Fibroblast of skin of right quadriceps (primary cell): ENCODE results near the gene MEGF8.
"Not testable (repeated sequence)": the region's sequence is repeated elsewhere in the genome, so short reads cannot be mapped to it uniquely, and the experiment has no call there.

ENCODE experiments used
- DNase-seq: peaks from one replicate; pipeline ENCODE4 v3.0.0-alpha.2; 2013

Gene MEGF8

GRCh38 chr19:42333975-42334696 is 8.7 kb downstream of the MEGF8 start:
- DNase-seq = no peak

- no peak for DNase-seq
These were observed 9.4 kb downstream of the MEGF8 start for GRCh38 chr19:42334697-42335373.

DNA sequence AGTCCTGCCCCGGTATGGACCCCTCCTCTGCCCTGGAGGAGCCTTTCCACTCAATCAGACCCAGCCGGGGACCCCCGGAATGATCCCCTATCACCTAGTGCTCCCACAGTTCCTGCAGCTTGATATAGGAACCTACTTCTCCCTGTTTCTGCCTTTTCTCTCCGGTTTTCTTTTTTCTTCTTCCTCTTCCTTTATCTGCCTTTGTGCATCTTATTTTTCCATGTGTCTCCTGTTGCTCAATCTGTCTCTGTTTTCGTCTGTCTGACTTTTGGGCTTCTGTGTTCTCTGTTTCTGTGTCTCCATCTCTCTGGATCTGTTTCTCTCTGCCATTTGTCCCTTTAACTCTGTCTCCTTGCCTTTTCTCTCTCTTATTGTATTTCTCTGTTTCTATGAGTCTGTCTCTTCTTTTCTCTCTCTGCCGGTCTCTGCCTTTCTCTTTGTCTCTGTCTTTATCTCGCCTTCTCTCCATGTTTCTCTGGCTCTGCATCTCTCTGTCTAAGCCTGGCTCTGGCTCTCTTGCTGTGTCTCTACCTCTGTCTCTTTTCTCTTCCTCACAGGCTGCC is 10.0 kb downstream of the MEGF8 start:
- no peak for DNase-seq

- no peak for DNase-seq
These were observed 10.5 kb downstream of the MEGF8 start for GRCh38 chr19:42335971-42336370.

GRCh38 chr19:42339126-42339860 is 13.9 kb downstream of the MEGF8 start:
- DNase-seq = not testable (repeated sequence)

- DNase-seq = not testable (repeated sequence)
These were observed 14.5 kb downstream of the MEGF8 start for GRCh38 chr19:42339922-42340321.

DNA sequence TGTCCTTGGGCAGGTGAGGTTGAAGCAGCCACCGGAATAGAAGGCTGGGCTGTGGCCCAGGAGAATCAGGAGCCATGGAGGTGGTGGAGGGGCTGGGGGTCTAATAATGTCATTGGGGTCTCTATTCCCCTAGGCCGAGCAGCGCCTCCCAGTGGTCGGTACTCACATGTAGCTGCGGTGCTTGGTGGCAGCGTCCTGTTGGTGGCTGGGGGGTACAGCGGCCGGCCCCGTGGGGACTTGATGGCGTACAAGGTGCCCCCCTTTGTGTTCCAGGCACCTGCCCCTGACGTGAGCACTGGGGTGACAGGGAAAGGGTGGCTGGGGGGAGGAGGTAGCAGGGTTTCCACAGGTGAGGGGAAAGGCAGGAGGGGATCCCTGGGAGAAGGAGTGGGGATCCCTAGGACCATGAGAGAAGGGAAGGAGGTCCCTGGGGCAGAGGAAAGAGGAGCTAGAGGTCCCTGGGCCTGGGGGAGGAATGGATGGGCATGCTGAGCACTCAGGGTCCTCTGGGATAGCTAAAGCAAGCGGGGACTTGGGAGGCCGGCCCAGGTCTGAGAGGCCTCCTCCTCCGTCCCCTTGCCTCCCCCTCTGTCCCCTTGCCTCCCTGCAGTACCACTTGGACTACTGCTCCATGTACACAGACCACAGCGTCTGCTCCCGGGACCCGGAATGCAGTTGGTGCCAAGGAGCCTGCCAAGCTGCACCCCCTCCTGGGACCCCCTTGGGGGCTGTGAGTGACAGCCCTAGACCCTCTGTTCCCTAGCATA is 18.1 kb downstream of the MEGF8 start:
- no peak for DNase-seq

DNA sequence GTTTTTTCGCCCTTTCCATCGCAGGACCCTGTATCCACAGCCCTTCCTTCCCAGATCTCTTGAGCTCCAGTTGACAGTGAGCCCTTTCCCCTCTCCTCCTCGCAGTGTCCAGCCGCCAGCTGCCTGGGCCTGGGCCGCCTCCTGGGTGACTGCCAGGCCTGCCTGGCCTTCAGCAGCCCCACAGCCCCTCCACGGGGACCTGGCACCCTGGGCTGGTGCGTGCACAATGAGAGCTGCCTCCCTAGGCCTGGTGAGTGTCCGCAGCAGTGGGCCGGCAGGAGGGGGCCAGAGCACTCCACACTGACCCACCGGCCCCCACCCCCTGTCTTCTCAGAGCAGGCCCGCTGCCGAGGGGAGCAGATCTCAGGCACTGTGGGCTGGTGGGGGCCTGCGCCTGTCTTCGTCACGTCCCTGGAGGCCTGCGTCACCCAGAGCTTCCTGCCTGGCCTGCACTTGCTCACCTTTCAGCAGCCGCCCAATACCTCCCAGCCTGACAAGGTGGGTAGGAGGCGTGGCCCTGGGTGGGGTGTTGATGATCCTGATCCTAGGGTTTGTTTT is 19.0 kb downstream of the MEGF8 start:
- DNase-seq = no peak

DNA sequence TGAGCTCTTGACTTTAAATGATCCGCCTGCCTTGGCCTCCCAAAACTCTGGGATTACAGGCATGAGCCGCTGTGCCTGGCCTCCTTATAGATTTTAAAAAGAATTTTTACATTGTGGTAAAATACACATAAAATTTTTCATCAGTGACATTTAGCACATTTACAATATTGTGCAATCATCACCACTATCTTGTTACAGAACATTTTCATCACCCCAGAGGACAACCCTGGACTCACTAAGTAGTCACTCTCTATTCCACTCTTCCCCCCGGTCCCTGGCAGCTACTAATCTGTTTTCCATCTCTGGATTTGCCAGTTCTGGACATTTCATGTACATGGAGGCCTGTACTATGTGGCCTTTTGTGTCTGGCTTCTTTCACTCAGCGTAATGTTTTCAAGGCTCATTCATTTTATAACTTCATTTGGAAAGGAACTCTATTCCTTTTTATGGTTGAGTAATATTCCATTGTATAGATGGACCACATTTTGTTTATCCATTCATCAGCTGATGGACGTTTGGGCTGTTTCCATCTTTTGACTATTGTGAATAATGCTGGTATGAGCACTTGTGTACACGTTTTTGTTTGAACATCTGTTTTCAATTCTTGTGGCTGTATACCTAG is 19.9 kb downstream of the MEGF8 start:
- DNase-seq = peak; percentile 52

DNA sequence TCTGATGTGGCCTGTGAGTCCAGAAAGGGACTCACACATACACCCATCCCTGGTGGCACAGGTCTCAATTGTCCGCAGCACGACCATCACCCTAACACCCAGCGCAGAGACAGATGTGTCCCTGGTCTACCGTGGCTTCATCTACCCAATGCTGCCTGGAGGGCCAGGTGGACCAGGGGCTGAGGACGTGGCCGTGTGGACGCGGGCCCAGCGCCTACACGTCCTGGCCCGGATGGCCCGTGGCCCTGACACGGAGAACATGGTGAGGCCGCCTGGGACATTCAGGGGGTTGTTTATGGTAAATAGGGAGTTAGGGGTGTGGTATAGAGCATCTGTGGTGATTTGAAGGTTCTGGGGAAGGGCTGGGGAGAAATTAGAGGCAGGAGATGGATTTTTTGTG is 22.8 kb downstream of the MEGF8 start:
- no peak for DNase-seq

DNA sequence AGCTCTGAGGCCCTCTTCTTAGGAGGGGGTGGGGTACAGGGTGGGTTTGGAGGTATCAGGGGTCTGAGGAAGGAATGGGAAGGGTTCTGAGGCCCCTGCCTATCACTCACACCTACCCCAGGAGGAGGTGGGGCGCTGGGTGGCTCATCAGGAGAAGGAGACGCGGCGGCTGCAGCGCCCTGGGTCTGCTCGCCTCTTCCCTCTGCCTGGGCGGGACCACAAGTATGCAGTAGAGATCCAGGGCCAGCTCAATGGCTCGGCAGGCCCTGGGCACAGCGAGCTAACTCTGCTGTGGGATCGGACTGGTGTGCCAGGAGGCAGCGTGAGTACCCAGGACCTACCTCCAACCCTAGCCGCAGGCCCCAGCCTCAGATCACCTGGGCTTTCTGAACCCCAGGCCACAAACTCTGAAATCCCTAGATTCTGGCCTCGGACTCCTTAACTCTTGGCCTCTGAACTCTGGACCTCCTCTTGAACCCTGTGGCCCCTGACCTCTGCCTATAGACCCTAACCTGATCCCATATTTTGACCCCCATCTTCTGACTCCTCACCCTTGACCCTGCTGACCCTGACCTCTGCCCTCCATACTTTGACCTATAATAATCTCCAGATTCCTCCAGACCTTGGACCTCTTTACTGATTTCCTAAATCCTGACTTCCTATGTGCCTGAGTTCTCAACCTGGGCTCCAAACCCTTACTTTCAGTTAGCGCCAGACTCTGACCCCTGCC is 24.1 kb downstream of the MEGF8 start:
- DNase-seq = no peak

DNA sequence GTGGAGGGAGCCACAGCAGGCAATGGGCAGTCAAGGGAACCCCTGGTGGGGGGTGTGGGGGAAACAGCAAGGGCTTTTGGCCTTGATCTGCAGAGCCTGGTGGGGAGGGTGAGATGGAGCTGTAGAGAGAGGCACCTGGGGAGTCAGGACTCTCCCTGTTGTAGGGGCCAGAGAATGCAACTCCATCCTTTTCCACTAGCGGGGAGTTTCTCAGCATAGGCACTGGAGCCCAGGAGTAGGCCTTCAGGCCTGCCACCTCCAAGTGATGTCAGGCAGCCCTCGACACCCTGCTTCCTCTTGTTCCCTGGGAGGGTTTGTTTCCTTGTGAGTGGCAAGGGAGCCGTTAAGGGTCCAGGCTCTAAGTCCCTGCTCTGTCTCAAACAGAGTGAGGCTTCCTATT is 25.0 kb downstream of the MEGF8 start:
- no peak for DNase-seq

DNA sequence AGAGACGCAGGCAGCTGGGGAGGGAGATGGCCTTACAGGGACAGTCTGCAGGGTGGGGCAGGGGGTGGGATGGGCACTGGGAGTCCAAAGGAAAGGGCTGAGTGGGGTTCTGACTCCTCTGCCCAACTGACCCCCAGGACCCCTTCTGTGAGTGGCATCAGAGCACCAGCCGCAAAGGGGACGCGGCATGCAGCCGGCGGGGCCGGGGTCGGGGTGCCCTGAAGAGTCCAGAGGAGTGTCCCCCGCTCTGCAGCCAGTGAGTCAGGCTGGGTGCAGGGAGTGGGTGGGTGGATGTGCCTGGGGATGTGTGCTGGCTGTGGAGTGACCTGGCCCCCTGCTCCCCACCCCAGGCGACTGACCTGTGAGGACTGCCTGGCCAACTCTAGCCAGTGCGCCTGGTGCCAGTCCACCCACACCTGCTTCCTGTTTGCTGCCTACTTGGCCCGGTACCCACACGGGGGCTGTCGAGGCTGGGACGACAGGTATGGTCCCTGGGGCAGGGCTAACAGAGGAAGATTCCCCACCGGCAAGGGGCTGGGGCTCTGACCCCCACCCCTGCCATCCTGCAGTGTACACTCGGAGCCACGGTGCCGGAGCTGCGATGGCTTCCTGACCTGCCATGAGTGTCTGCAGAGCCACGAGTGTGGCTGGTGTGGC is 25.8 kb downstream of the MEGF8 start:
- DNase-seq = no peak

DNA sequence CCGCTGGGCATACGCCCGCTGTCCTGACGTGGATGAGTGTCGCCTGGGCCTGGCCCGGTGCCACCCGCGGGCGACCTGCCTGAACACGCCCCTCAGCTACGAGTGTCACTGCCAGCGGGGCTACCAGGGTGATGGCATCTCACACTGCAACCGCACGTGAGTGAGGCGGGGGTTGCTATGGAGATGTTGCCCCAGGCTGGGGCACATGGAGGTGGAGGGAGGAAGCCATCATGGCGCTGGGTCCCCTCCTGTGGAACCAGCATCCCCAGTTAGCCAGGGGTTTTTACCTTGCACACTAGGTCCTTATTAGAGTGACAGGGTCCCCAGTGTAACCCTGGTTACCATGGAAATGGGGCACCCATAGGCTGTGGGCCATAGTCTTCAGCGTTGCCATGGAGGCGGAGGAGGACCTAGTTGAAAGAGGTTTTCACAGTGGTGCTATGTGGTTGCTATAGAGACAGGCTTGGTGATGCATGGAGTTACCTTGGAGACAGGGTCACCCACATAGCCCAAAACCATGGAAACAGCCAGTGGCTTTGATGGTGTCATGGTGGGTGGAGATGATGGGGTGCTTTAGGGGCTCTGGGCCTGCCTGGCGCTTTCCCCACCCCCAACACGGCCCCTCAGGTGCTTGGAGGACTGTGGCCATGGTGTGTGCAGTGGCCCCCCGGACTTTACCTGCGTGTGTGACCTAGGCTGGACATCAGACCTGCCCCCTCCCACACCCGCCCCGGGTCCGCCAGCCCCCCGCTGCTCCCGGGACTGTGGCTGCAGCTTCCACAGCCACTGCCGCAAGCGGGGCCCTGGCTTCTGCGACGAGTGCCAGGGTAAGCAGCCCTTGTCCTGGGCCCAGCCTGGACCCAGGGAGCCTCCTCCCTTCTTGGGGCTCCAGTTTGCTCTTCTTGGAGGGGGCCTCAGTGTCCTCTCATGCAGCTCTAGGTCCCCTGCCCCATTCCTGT is 27.1 kb downstream of the MEGF8 start:
- DNase-seq = no peak

GRCh38 chr19:42353341-42354015 is 28.0 kb downstream of the MEGF8 start:
- no peak for DNase-seq

DNA sequence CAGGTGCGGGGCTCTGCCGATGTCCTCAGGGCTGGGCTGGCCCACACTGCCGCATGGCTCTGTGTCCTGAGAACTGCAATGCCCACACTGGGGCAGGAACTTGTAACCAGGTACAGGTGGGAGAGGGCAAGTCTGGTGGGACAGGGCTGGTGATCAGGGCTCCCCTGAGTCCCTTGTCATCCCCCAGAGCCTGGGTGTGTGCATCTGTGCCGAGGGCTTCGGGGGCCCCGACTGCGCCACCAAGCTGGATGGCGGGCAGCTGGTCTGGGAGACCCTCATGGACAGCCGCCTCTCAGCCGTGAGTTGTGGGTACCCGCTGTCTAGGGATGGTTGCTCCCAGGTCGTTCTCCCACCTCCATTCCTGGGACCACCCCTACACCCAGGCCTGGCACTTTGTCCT is 30.5 kb downstream of the MEGF8 start:
- no peak for DNase-seq

DNA sequence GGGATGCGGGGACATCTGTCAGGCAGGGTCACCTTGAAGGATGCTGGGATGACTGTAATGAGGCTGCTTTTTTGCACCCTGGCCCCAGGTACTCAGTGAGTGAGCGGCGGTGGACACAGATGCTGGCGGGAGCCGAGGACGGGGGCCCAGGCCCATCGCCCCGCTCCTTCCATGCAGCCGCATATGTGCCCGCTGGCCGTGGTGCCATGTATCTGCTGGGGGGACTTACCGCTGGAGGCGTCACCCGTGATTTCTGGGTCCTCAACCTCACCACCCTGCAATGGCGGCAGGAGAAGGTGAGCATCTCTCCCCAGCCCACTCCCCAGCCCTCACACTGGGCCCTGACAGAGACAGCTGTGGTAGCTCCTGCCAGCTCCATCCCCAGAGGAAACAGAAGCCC is 31.3 kb downstream of the MEGF8 start:
- no peak for DNase-seq

DNA sequence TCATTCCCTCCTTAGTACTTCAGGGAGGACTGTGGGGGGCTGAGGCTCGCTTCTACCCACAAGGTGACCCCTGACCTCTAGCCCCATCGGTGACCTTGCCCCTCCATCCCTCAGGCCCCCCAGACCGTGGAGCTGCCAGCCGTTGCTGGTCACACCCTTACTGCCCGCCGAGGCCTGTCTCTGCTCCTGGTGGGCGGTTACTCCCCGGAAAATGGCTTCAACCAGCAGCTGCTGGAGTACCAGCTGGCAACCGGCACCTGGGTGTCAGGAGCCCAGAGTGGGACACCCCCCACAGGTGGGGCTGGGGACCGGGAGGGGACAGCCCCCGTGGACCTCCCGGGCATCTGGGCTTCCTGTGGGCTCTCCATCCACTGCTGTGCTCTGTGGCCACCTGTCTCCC is 31.9 kb downstream of the MEGF8 start:
- no peak for DNase-seq
